Umbilical cord (tissue), 2 donors: Measurements from ENCODE around the gene UGCG. TPM values are rescaled to one million over a fixed set of nuclear protein-coding genes. Genes with fewer than 3 reads are reported as not detected.
A peak's percentile ranks its signal among the peaks of the same experiment; 100 is the strongest.
"Not testable (repeated sequence)": the region's sequence is repeated elsewhere in the genome, so short reads cannot be mapped to it uniquely, and the experiment has no call there.

Experiments used
- DNase-seq: peaks from one replicate; pipeline ENCODE4 v3.0.0-alpha.2; 2015; ENCODE audit warnings: low spot score
- total RNA-seq: library from RNA; depleted of rRNA; stranded (reverse); fragments of >200 nt; gene quantifications from one replicate; pipeline ENCODE4 v1.2.3, GENCODE V29; 2014; ENCODE audit warnings: low replicate concordance; ENCODE audit not compliant: insufficient read depth

Gene UGCG
- total RNA-seq, 1 donor from 2014 or later, result 61.6 TPM

DNA sequence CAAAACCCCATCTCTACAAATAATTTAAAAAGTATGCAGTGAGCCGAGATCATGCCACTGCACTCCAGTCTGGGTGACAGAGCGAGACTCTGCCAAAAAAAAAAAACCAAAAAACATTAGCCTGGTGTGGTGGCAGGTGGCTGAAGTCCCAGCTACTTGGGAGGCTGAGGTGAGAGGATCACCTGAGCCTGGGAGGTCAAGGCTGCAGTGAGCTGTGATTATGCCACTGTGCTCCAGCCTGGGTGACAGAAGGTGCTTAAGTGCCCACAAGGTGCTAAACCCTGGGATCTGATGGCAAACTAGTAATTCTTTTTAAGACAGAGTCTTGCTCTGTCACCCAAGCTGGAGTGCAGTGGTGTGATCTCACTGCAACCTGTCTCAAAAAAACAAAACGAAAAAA is 5.7 kb upstream of the UGCG start:
- not testable (repeated sequence) for DNase-seq

DNA sequence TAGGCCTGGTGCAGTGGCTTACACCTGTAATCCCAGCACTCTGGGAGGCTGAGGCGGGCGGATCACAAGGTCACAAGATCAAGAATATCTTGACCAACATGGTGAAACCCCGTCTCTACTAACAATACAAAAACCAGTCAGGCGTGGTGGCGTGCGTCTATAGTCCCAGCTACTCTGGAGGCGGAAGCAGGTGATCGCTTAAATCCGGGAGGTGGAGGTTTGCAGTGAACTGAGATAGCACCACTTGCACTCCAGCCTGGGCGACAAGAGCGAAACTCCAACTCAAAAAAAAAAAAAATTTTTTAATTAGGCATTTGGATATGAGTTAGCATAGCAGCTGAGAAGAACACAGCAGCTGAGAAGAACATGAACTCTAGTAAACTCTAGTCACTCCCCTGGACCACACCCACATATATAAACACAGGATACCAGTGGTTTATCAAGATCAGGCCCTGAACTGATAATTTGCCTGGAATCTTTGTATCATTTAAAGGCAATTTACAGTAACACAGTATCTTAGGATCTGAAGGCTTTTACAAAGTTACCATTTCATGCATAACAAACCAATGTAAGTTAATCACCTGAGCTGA is 4.6 kb upstream of the UGCG start:
- DNase-seq, result no peak

DNA sequence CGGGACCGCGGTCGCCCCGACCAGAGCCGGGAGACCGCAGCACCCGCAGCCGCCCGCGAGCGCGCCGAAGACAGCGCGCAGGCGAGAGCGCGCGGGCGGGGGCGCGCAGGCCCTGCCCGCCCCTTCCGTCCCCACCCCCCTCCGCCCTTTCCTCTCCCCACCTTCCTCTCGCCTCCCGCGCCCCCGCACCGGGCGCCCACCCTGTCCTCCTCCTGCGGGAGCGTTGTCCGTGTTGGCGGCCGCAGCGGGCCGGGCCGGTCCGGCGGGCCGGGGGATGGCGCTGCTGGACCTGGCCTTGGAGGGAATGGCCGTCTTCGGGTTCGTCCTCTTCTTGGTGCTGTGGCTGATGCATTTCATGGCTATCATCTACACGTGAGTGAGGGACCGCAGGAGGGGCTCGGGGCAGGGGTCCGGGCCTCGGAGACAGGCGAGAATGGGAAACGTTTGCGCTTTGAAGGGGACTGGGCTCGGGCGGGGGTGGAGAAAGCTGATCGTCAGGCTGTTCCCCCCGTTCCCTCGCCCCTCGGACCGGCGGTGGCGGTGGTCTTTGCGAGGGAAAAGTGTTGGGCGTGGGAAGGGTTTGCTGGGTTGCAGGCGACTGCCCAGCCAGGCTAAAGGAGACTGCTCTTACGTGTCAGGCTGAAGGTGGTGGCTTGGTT is 457 bp downstream of the UGCG start:
- DNase-seq, result no peak

DNA sequence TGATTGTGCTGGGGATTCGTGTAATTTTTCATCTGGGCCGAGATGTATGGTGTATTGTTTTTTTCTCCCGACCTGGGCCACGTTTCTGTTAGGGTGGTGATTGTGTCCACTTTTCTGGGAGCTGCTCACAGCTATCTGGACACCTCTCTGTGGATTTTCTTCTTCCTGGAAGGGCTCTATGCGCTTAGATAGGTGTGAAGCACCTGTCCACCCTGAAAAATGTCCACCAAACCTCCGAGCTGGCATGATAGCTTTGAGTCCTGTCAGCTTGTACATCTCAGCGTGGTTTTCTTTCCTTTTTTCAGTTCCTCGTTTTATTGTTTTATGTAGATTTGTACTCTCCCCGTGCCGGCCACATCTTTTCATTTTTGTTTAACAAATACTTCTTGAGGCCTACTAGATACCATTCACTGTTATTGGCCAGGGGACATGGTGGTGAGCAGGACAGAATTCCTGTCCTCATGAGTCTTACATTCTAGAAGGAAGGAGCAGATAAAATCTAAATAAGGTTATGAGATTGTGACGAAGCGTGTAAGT is 1.1 kb downstream of the UGCG start:
- DNase-seq, result peak; percentile 23

DNA sequence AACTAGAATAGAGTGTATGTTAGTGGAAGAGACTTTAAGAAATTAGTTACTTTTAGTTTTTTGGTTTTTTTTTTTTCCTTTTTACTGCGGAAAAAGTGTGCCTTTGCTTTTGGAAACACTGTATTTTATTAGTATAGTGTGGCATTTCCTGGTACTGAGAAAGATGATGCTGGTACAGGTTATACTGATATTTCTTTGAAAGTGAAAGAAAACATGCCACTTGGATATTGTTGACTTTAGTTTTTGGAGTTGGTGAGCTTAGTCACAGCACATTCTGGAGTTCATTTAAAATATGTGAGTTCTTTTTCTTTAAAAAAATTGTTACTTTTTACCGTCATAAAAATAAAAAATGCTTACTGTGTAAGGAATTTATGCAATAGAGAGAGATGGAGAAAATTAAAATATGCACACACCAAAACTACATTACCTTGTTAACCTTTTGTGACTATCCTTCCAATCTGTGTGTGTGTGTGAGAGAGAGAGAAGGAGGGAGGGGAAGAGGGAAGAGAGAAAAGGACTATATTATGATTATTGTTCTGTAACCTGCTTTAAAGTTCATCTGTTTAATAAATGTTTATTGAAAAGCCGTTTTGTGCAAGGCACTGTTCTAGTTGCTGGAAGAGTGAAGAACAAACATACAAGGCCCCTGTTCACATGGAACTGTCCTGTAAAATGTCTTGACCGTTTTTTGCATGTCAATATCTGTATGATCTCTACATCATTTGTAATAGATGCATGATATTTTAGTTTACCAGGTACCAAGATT is 1.9 kb downstream of the UGCG start:
- DNase-seq, result no peak

DNA sequence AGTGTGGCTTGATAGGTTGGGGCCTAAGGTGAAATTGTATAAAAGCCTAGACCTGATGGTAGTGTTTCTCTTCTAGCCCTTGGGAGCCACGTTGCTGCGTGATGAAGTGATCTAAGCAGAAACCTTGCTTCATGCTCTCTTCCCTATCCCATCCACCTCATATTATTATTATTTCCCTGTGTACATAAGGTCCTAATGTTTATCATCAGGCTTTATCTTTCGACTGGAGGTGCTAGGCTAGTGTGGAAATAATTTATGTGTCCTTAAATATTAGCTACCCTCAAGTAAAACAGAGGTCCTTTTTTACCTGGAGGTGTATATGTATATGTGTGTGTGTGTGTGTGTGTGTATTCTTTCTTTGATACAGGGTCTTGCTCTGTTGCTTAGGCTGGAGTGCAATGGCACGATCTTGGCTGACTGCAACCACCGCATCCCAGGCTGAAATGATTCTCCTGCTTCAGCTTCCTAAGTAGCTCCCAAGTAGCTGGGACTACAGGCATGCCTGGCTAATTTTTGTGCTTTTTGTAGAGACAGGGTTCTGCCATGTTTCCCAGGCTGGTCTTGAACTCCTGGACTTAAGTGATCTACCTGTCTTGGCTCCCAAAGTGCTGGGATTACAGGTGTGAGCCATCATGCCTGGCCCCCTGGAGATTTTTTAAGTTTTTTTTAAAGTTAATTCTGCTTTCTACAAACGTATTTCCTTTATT is 3.7 kb downstream of the UGCG start:
- no peak for DNase-seq

DNA sequence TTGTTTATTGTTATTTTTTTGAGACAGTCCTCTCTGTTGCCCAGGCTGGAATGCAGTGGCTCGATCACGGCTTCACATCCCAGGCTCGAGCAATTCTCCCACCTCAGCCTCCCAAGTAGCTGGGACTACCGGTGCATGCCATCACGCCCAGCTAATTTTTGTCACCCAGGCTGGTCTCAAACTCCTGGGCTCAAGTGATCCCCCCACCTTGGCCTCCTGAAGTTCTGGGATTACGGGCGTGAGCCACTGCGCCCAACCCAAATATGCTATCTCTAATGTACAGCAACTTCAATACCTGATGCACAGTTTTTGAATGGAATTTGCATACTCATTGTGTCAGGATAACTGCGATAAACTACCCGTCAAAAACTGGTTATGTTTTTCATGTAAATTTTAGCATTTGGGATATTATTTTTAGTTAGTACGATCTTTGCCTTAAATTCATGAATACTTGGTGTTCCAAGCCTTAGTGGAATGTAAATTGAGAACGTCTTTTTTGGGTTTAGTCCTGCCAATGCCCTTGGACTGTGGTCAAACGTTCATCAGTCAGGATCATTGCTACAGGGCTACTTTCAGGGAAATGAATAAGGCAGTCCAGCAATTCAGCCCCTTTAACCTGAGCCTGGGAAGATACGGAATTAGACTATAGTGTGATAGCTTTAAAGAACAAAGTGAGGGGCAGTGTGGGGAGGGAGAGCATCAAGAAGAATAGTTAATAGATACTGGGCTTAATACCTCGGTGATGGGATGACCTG is 4.4 kb downstream of the UGCG start:
- no peak for DNase-seq

DNA sequence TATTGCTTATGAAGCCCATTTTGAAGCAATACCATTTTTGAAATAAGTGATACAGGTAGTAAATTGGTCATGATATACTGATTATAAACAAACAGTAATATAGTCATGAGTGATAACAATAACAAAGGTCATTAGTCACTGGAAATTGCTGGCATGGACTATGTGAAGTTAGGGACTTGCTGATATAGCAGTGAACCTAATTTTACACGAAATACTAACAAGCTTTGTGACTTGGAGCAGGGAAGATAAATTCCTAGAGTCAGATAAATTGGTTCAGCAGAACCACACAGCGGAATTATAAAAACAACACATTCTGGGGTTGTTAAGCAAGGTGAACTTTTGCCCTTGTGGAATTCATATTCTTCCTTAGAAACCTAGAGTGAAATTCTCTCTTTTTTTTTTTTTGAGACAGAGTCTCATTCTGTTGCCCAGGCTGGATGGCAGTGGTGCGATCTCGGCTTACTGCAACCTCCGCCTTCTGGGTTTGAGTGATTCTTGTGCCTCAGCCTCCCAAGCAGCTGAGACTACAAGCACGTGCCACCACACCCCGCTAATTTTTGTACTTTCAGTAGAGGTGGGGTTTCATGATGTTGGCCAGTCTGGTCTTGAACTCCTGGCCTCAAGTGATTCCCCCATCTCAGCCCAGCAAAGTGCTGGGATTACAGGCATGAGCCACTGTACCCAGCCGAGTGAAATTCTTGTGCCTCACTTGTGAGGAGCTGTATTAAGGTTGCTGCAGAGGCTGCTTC is 6.0 kb downstream of the UGCG start:
- DNase-seq, result no peak

DNA sequence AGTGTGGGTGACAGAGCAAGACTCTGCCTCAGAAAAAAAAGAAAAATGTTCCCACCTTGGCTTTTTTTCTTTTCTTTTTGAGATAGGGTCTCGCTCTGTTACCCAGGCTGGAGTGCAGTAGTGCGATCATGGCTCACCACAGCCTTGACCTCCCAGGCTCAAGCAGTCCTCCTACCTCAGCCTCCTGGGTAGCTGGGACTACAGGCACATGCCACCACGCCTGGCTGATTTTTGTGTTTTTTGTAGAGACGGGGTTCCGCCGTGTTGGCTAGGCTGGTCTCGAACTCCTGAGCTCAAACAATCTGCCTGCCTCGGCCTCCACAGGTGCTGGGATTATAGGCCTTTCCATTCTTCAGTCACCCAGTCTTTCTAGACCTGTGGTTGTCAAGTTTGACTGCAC is 6.9 kb downstream of the UGCG start:
- DNase-seq, result not testable (repeated sequence)

DNA sequence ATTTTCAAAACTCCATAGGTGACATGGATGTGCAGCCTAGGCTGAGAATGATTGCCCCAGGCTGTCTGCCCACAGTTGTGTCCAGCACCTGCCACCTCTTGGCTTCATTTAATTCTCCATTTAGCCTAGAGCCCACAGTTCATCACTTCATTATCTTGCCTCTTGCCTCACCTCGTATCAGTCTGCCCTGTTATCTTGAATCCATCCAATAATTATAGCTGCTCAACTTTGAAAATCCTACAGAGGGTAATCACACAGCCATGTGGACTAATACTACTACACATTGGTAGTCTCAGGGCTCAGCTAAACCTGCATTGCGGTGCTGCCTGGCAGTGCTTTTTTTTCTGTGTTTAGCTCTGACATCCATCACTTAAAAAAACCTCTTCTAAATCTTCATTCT is 7.4 kb downstream of the UGCG start:
- no peak for DNase-seq

DNA sequence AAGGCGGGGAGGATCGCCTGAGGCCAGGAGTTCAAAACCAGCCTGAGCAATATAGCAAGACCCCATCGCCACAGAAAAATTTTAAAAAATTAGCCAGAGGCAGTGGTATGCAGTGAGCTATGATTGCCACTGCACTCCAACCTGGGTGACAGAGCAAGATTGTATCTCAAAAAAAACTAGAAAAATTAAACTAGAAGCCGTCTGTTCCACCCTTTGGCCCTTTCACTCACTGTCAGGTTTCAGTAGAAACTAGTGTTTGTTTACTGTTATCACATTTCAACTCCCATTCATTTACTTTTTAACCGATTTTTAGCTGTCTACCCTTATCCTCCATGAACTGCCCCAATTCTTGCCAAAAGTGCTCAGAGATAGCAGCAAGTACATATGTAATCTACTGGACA is 8.3 kb downstream of the UGCG start:
- no peak for DNase-seq

DNA sequence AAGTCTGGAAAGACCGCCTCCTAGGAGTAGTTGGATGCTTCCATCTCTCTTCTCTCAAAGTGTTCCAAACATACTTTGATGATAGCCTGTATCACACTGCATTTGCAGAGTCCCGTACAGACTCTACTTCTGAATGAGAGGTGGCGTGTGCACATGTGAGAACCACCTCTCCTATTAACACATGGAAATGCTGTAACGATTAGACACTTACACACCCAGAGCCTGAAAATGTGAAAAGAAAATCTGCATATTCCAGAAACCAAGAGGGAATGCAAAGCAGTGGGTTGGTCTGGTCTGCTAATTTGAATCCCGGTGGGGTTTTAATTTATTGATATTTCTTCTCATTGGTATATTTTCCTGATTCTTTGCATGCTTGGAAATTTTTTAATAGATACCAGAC is 10.5 kb downstream of the UGCG start:
- DNase-seq, result no peak

DNA sequence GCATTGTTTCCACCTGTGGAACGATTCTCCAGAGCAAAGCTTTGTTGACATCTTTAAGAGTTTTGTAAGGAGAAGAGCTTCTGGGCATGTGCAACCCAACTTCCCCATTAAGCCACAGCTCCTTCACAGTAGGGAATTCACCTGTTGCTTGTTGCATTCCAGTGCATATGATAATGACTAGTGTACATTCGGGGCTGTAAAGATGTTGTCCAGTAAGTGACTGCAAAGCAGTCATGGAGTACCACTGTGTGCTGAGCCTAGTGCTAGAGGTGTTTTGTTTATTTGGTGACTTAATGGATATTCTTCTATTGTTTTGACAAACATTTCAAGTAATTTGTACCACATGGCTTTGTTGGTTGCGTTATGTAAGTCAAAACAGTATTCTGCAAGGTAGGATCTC is 12.8 kb downstream of the UGCG start:
- DNase-seq, result no peak

DNA sequence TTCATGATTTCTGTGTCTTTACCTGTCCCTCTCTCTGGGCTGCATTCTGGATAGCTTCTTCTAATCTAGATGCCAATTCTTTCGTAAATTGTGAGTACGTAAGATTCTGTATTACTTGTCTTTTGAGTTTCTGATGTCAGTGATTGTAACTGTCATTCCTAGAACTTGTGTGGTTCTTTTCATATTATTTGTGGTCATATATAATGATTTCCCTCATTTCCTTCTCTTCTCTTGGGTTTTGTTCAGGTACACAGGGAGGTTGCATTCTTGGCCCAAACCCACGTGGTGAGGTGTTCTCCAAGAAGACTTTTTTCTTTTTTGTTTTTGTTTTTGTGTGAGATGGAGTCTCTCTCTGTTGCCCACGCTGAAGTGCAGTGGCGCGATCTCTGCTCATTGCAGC is 13.8 kb downstream of the UGCG start:
- DNase-seq, result no peak

DNA sequence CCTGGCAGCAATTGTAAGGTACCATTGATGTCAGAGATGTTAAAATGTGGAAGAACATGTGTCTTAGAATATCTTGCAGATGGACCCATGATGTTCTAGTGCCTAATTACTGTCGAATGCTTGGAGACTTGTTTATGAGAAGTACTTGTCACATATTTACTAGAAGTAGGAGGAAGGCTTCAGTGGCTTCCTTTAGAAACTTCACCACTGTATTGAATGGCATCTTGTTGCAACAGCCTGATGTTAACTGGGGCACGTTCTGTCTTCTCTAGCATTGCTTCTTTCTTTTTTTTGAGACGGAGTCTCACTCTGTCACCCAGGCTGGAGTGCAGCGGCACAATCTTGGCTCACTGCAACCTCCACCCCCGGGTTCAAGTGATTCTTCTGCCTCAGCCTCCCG is 16.5 kb downstream of the UGCG start:
- DNase-seq, result no peak

DNA sequence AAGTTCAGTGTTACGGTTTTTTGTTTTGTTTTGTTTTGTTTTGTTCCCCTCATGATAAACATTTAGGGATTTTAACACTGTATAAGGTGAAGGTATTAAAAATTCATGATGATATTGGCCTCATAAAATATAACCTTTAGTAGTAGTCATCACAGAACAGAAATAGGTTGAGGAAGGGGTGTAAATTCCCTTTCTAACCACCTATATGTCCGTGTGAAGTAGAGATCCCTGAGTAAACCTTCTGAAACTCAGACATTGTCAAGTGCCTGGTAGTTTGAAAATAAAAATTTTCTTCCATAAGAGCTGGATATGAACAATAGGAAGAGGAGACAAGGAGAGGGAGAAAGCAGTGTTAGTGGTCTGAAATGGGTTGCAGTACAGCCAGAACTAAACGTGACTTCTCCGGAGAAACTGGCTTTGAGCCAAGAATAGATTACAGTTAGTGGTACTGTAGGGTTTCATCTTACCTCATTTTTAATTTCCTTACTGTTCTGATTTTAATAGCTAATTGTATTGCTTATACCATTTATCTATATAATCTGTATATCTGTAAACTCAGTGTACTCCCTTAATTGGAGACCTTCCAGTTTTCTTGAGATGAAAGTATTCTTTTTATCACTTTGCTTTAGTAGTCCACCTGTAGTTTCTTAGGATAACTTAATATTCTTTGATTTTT is 18.3 kb downstream of the UGCG start:
- no peak for DNase-seq

DNA sequence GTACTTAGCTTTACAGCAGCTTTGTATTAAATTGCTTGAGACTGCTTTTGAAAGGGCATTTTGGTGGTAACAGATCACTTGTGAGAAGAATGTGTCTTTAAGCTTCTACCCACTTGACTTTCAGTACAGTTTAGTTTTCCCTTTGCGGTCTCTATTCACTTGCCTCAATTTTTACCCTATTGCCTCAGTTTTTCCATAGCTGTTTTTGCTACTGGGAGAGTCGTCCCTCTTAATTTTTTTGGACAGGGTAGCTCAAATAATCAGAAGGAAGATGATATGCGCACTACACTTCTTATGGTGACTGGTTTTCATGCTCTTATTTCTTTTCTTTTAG is 18.8 kb downstream of the UGCG start:
- no peak for DNase-seq

DNA sequence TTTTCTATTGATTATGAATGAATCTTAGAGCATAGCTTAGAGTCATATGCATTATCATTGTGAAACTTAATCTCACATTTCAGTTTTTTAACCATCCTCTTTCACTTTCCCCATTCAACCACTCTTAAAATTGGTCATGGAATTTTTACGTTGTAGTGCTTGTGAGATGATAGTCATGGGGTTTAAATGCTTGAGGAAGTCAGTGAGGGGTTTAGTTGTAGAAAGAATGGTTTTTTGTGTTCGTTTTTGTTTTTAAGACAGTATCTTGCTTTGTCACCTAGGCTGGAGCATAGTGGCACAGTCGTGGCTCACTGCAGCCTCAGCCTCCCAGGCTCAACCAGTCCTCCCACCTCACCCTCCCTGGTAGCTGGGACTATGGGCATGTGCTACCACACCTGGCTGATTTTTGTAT is 19.6 kb downstream of the UGCG start:
- no peak for DNase-seq

DNA sequence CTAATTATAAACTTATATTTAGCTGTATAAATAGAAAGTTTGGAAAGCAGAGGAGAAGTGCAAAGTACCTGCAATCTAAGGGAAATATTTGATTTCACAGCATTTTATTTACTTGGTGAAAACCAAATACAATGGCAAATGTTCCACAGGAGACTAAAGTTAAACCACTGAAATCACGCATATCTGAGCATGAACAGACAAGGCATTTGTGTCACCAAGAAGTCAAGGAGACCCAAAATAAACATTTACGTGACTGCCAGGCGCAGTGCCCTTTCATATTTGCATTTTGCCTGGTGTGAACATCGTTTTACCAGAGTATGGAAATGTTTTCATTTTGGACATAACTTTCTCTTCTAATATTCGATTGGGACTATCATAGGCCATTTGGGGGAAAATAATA is 20.6 kb downstream of the UGCG start:
- no peak for DNase-seq

DNA sequence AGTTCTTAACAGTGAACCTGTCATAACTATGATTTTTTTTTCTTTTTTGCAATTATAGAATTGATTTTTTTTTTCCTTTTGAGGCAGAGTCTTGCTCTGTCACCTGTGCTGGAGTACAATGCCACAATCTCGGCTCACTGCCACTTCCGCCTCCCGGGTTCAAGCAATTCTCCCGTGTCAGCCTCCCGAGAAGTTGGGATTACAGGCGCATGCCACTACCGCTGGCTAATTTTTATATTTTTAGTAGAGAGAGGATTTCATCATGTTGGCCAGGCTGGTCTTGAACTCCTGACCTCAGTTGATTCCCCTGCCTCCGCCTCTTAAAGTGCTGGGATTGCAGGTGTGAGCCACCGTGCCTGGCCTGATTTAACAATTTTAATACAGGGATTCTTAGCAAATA is 21.4 kb downstream of the UGCG start:
- no peak for DNase-seq
